ENCODE measurements around the gene TMTC3. TPM values are rescaled to one million over a fixed set of nuclear protein-coding genes. Genes with fewer than 3 reads are reported as not detected.

The TMTC3 gene
- total RNA-seq, 2 experiments from 2014 or later, result 5.3 to 6.8 TPM

- Mint-ChIP-seq H3K9me3 (no peaks in the 10 kb centered on the region), H3K27ac (no peak overlapping the region), H3K27me3 (no peaks in the 10 kb centered on the region), H3K36me3 (peaks cover 50% of the 10 kb centered on the region), H3K4me3 (no peak overlapping the region), H3K4me1 (ENCODE audit: low read depth) (peaks cover 3% of the 10 kb centered on the region)
- DNase-seq, result no peak
- ChIA-PET CTCF (no interaction called here), POLR2A (no interaction called here)
- intact Hi-C loops (cut with micrococcal nuclease), result no loop called here
Measured at GRCh38 chr12:88172844-88173407, 30.8 kb downstream of the TMTC3 start.

GRCh38 chr12:88175544-88175943 is 33.4 kb downstream of the TMTC3 start:
- H3K4me1 Mint-ChIP-seq (ENCODE audit: low read depth), result peaks cover 3% of the 10 kb centered on the region
- H3K27ac Mint-ChIP-seq, result no peak overlapping the region
- intact Hi-C loops (cut with micrococcal nuclease), result loop anchor here (5.0 kb wide), 1 partner anchor 67 kb away; no protein-coding TSS in a partner anchor
- no peak for DNase-seq
- ChIA-PET POLR2A (interaction anchor here (0.7 kb wide), 1 partner anchor 103 kb away, joined by 3 read pairs; no protein-coding TSS in a partner anchor), CTCF (no interaction called here)
- H3K9me3 Mint-ChIP-seq, result no peaks in the 10 kb centered on the region
- no peaks in the 10 kb centered on the region for H3K27me3 Mint-ChIP-seq
- H3K4me3 Mint-ChIP-seq, result no peak overlapping the region
- H3K36me3 Mint-ChIP-seq, result peaks cover 54% of the 10 kb centered on the region

- H3K36me3 Mint-ChIP-seq, result peaks cover 64% of the 10 kb centered on the region
- H3K9me3 Mint-ChIP-seq, result peaks cover 3% of the 10 kb centered on the region
- ChIA-PET POLR2A (no interaction called here), CTCF (no interaction called here)
- intact Hi-C loops (cut with micrococcal nuclease), result loop anchor here (5.0 kb wide), 1 partner anchor 63 kb away; no protein-coding TSS in a partner anchor
- no peak overlapping the region for H3K4me3 Mint-ChIP-seq
- peaks cover 3% of the 10 kb centered on the region for H3K4me1 Mint-ChIP-seq (ENCODE audit: low read depth)
- DNase-seq, result no peak
- no peak overlapping the region for H3K27ac Mint-ChIP-seq
- no peaks in the 10 kb centered on the region for H3K27me3 Mint-ChIP-seq
Measured at GRCh38 chr12:88179436-88180014, 37.4 kb downstream of the TMTC3 start.

- POLR2A ChIA-PET, result no interaction called here
- Mint-ChIP-seq H3K4me1 (ENCODE audit: low read depth) (no peaks in the 10 kb centered on the region), H3K27me3 (no peaks in the 10 kb centered on the region), H3K36me3 (peaks cover 59% of the 10 kb centered on the region), H3K9me3 (peaks cover 3% of the 10 kb centered on the region), H3K4me3 (no peak overlapping the region), H3K27ac (no peak overlapping the region)
- no peak for DNase-seq
- intact Hi-C loops (cut with micrococcal nuclease), result no loop called here
- CTCF ChIA-PET, result no interaction called here
Measured at GRCh38 chr12:88181881-88182280, 39.8 kb downstream of the TMTC3 start.

- intact Hi-C loops (cut with micrococcal nuclease), result no loop called here
- DNase-seq, result no peak
- H3K9me3 Mint-ChIP-seq, result peaks cover 3% of the 10 kb centered on the region
- H3K4me3 Mint-ChIP-seq, result no peak overlapping the region
- ChIA-PET POLR2A (no interaction called here), CTCF (no interaction called here)
- no peaks in the 10 kb centered on the region for H3K4me1 Mint-ChIP-seq (ENCODE audit: low read depth)
- peaks cover 57% of the 10 kb centered on the region for H3K36me3 Mint-ChIP-seq
- no peaks in the 10 kb centered on the region for H3K27me3 Mint-ChIP-seq
- H3K27ac Mint-ChIP-seq, result no peak overlapping the region
Measured at GRCh38 chr12:88182416-88182815, 40.3 kb downstream of the TMTC3 start.

- CTCF ChIA-PET, result no interaction called here
- Mint-ChIP-seq H3K27ac (no peak overlapping the region), H3K4me1 (ENCODE audit: low read depth) (no peaks in the 10 kb centered on the region), H3K9me3 (peaks cover 3% of the 10 kb centered on the region), H3K36me3 (peaks cover 50% of the 10 kb centered on the region), H3K4me3 (no peak overlapping the region), H3K27me3 (no peaks in the 10 kb centered on the region)
- POLR2A ChIA-PET, result no interaction called here
- DNase-seq, result no peak
- intact Hi-C loops (cut with micrococcal nuclease), result no loop called here
Measured at GRCh38 chr12:88184196-88184595, 42.1 kb downstream of the TMTC3 start.

- no peak for DNase-seq
- H3K4me1 Mint-ChIP-seq (ENCODE audit: low read depth), result no peaks in the 10 kb centered on the region
- H3K9me3 Mint-ChIP-seq, result peaks cover 3% of the 10 kb centered on the region
- peaks cover 40% of the 10 kb centered on the region for H3K36me3 Mint-ChIP-seq
- CTCF ChIA-PET, result no interaction called here
- POLR2A ChIA-PET, result no interaction called here
- no peaks in the 10 kb centered on the region for H3K27me3 Mint-ChIP-seq
- no peak overlapping the region for H3K4me3 Mint-ChIP-seq
- intact Hi-C loops (cut with micrococcal nuclease), result no loop called here
- no peak overlapping the region for H3K27ac Mint-ChIP-seq
Measured at GRCh38 chr12:88185279-88185678, 43.2 kb downstream of the TMTC3 start.

GRCh38 chr12:88185988-88186387 is 43.9 kb downstream of the TMTC3 start:
- no peak overlapping the region for H3K4me3 Mint-ChIP-seq
- no peak for DNase-seq
- H3K27ac Mint-ChIP-seq, result no peak overlapping the region
- H3K36me3 Mint-ChIP-seq, result peaks cover 35% of the 10 kb centered on the region
- intact Hi-C loops (cut with micrococcal nuclease), result no loop called here
- CTCF ChIA-PET, result no interaction called here
- no peaks in the 10 kb centered on the region for H3K4me1 Mint-ChIP-seq (ENCODE audit: low read depth)
- POLR2A ChIA-PET, result no interaction called here
- peaks cover 3% of the 10 kb centered on the region for H3K9me3 Mint-ChIP-seq
- H3K27me3 Mint-ChIP-seq, result no peaks in the 10 kb centered on the region

- POLR2A ChIA-PET, result no interaction called here
- CTCF ChIA-PET, result no interaction called here
- Mint-ChIP-seq H3K4me1 (ENCODE audit: low read depth) (no peaks in the 10 kb centered on the region), H3K9me3 (no peaks in the 10 kb centered on the region), H3K27ac (no peak overlapping the region), H3K4me3 (no peak overlapping the region), H3K36me3 (peaks cover 21% of the 10 kb centered on the region), H3K27me3 (no peaks in the 10 kb centered on the region)
- DNase-seq, result no peak
- intact Hi-C loops (cut with micrococcal nuclease), result no loop called here
Measured at GRCh38 chr12:88187571-88187970, 45.5 kb downstream of the TMTC3 start.

- Mint-ChIP-seq H3K9me3 (no peaks in the 10 kb centered on the region), H3K4me3 (no peak overlapping the region), H3K36me3 (peaks cover 19% of the 10 kb centered on the region), H3K27ac (no peak overlapping the region), H3K4me1 (ENCODE audit: low read depth) (no peaks in the 10 kb centered on the region), H3K27me3 (no peaks in the 10 kb centered on the region)
- no peak for DNase-seq
- intact Hi-C loops (cut with micrococcal nuclease), result no loop called here
- ChIA-PET CTCF (no interaction called here), POLR2A (no interaction called here)
Measured at GRCh38 chr12:88188180-88188579, 46.1 kb downstream of the TMTC3 start.

GRCh38 chr12:88192426-88192825 is 50.3 kb downstream of the TMTC3 start:
- Mint-ChIP-seq H3K4me1 (ENCODE audit: low read depth) (no peaks in the 10 kb centered on the region), H3K27me3 (no peaks in the 10 kb centered on the region), H3K27ac (no peak overlapping the region), H3K4me3 (no peak overlapping the region), H3K36me3 (peaks cover 23% of the 10 kb centered on the region), H3K9me3 (no peaks in the 10 kb centered on the region)
- POLR2A ChIA-PET, result no interaction called here
- DNase-seq, result no peak
- intact Hi-C loops (cut with micrococcal nuclease), result no loop called here
- CTCF ChIA-PET, result no interaction called here

GRCh38 chr12:88194868-88195267 is 52.8 kb downstream of the TMTC3 start:
- Mint-ChIP-seq H3K4me3 (no peak overlapping the region), H3K4me1 (ENCODE audit: low read depth) (no peaks in the 10 kb centered on the region), H3K36me3 (peaks cover 19% of the 10 kb centered on the region), H3K27me3 (no peaks in the 10 kb centered on the region), H3K9me3 (no peaks in the 10 kb centered on the region), H3K27ac (no peak overlapping the region)
- no peak for DNase-seq
- intact Hi-C loops (cut with micrococcal nuclease), result no loop called here
- CTCF ChIA-PET, result no interaction called here
- POLR2A ChIA-PET, result no interaction called here

- Mint-ChIP-seq H3K27me3 (no peaks in the 10 kb centered on the region), H3K27ac (no peak overlapping the region), H3K9me3 (peaks cover 9% of the 10 kb centered on the region), H3K4me1 (ENCODE audit: low read depth) (no peaks in the 10 kb centered on the region), H3K36me3 (peaks cover 7% of the 10 kb centered on the region), H3K4me3 (no peak overlapping the region)
- DNase-seq, result no peak
- intact Hi-C loops (cut with micrococcal nuclease), result no loop called here
- ChIA-PET CTCF (no interaction called here), POLR2A (no interaction called here)
Measured at GRCh38 chr12:88200029-88200428, 57.9 kb downstream of the TMTC3 start.

Measured in activated CD4-positive, alpha-beta memory T cell treated with anti-CD3 and anti-CD28 coated beads for 36 hours (primary cell).